Dendritic cell treated with granulocyte-macrophage colony-stimulating factor and Interleukin-4, amounts not matched to agents 40 ng/mL and 50 ng/mL, for 4 days (primary cell): Measurements from ENCODE around the gene TTLL4.

ENCODE experiments used
- H3K27ac Mint-ChIP-seq: one replicate; pipeline ENCODE4 v1.8.0; 2022; ENCODE audit warnings: mild to moderate bottlenecking, mixed read lengths
- H3K27me3 Mint-ChIP-seq: one replicate; pipeline ENCODE4 v1.8.0; 2022; ENCODE audit warnings: mild to moderate bottlenecking, mixed read lengths
- H3K36me3 Mint-ChIP-seq: one replicate; pipeline ENCODE4 v1.8.0; 2022; ENCODE audit warnings: low read depth, mixed read lengths
- H3K4me1 Mint-ChIP-seq: one replicate; pipeline ENCODE4 v1.8.0; 2022; ENCODE audit warnings: low read depth, mixed read lengths
- H3K4me3 Mint-ChIP-seq: one replicate; pipeline ENCODE4 v1.8.0; 2022; ENCODE audit warnings: mild to moderate bottlenecking, moderate library complexity, mixed read lengths
- H3K9me3 Mint-ChIP-seq: one replicate; pipeline ENCODE4 v1.8.0; 2022; ENCODE audit warnings: mixed read lengths
- intact Hi-C: fragments of 100-400 bp; cut with micrococcal nuclease; formaldehyde crosslinking; loops from one replicate; pipeline ENCODE4 v1.15.0; 2022

Gene TTLL4

DNA sequence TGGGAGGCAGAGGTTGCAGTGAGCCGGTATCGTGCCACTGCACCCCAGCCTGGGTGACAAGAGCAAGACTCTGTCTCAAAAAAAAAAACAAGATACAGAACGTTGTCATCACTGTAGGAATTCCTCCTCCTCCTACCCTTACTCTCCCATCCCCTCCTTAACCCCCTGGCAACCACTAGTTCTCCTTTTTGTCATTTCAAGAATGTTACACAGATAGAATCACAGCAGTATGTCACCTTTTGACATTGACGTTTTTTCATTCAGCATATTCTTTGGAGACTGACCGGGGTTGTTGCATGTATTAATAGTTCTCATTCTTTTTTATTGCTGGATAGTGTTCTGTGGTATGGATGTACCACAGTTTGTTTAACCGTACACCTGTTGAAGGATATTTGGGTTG, 32.4 kb downstream of the TTLL4 start:
- Mint-ChIP-seq H3K4me3 (no peak overlapping the region), H3K27me3 (peaks cover 2% of the 10 kb centered on the region), H3K36me3 (peaks cover 63% of the 10 kb centered on the region), H3K9me3 (no peaks in the 10 kb centered on the region), H3K27ac (peak overlapping the region; percentile 65), H3K4me1 (peaks cover 55% of the 10 kb centered on the region)
- intact Hi-C loops: no loop called here

DNA sequence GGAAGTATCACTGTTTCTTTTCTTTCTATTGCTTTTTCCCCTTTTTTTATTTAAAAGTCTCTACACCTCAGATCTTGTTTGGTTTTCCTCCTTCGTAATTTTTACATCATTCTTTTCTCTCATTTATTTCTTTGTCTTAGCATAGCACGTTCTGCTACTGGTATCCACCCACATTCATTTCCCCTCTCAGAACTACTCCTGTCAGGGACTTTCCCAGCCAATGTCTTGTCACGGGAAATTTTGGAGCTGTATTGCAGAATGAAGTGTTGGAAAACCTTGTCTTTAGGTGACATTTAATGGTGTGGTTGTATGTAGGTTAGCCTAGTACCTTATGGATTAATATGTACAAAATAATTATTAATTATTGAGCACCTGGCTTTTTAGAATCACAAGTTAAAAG, 34.0 kb downstream of the TTLL4 start:
- H3K27me3 Mint-ChIP-seq: peaks cover 2% of the 10 kb centered on the region
- peak overlapping the region; percentile 76 for H3K27ac Mint-ChIP-seq
- intact Hi-C loops: loop anchor here (2.0 kb wide), 1 partner anchor 34 kb away; the partner anchor contains the start of gene TTLL4
- no peaks in the 10 kb centered on the region for H3K9me3 Mint-ChIP-seq
- H3K4me3 Mint-ChIP-seq: peak overlapping the region; percentile 49
- H3K36me3 Mint-ChIP-seq: peaks cover 63% of the 10 kb centered on the region
- peaks cover 68% of the 10 kb centered on the region for H3K4me1 Mint-ChIP-seq

DNA sequence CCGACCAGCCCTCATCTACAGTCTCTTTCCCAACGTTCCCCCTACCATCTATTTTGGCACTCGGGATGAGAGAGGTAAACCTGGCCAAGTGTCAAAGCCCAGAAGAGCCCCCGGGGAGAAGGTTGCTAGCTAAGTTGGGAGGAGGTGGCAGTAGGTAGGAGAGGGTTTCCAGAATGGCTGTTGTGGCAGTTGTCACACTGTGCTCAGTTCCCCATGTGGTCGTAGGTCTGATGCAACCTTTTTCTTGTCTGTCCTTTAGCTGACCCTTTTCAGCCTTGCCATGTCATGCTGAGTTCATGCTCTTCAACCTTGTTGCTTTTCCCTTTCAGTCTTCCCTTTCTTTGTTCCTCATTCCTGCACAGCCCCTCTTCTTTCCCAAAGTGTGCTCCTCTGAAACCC, 34.5 kb downstream of the TTLL4 start:
- intact Hi-C loops: loop anchor here (2.0 kb wide), 1 partner anchor 34 kb away; the partner anchor contains the start of gene TTLL4
- peaks cover 63% of the 10 kb centered on the region for H3K4me1 Mint-ChIP-seq
- no peaks in the 10 kb centered on the region for H3K9me3 Mint-ChIP-seq
- H3K27ac Mint-ChIP-seq: peak overlapping the region; percentile 76
- H3K4me3 Mint-ChIP-seq: peak overlapping the region; percentile 17
- H3K36me3 Mint-ChIP-seq: peaks cover 63% of the 10 kb centered on the region
- H3K27me3 Mint-ChIP-seq: peaks cover 2% of the 10 kb centered on the region

DNA sequence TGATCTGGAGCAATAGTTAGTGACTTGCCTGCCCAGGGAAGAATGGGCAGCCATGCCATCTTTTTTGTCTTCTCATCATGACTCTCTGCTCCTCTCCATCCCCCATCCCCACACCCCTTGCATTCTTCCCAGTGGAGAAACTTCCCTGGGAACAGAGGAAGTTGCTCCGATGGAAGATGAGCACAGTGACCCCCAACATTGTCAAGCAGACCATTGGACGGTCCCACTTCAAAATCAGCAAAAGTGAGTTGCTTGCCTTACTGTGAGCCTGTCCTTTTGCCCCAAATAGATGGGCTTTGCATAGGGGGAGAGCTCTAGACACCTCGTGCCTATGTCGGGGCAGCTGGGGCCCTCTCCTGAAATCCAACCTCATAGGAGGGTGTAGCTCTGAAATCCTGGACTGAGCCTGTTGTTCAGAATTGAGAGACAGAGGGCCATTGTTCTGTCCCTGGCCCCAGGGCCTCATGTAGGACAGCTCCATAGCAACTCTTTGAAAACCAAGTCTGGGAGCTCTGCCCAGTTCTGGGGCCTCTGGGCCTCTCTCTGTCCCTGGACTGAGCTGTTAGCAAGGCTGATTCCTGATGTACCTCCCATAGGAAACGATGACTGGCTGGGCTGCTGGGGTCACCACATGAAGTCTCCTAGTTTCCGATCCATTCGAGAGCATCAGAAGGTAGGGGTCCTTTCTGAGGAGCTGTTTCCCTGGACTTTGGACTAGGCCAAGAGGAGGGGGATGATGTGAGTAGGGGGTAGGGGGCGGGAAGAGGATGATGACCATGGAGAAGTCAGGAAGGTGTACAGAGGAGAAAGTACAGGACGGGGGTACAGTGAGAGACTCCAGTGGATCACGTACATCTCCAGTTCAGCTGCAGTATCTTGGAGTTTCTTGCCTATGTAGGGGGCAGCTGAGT, 35.2 kb downstream of the TTLL4 start:
- intact Hi-C loops: loop anchor here (2.0 kb wide), 1 partner anchor 35 kb away; the partner anchor contains the start of gene TTLL4
- Mint-ChIP-seq H3K9me3 (no peaks in the 10 kb centered on the region), H3K36me3 (peaks cover 63% of the 10 kb centered on the region)

DNA sequence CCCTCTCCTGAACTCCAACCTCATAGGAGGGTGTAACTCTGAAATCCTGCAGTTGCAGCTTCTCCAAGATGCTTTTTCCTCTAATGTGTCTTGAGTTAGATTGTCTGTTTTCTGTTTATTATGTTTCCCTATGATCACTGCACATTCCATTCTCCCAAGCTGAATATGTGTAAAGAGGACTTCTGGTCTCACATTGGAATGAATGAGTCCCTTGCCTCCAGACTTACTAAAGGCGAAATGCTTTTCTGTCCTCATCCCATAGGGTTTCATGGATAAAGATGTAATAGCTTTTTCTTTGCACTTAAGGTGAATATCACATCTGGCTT, 35.8 kb downstream of the TTLL4 start:
- Mint-ChIP-seq H3K4me1 (peaks cover 63% of the 10 kb centered on the region), H3K9me3 (no peaks in the 10 kb centered on the region), H3K27me3 (peaks cover 2% of the 10 kb centered on the region), H3K4me3 (no peak overlapping the region), H3K36me3 (peaks cover 61% of the 10 kb centered on the region), H3K27ac (no peak overlapping the region)
- intact Hi-C loops: no loop called here

More for the DNA sequence above, 35.2 kb downstream of the TTLL4 start:
- H3K27ac Mint-ChIP-seq: peak overlapping the region; percentile 76
- no peak overlapping the region for H3K4me3 Mint-ChIP-seq
- peaks cover 63% of the 10 kb centered on the region for H3K4me1 Mint-ChIP-seq
- H3K27me3 Mint-ChIP-seq: peaks cover 2% of the 10 kb centered on the region

DNA sequence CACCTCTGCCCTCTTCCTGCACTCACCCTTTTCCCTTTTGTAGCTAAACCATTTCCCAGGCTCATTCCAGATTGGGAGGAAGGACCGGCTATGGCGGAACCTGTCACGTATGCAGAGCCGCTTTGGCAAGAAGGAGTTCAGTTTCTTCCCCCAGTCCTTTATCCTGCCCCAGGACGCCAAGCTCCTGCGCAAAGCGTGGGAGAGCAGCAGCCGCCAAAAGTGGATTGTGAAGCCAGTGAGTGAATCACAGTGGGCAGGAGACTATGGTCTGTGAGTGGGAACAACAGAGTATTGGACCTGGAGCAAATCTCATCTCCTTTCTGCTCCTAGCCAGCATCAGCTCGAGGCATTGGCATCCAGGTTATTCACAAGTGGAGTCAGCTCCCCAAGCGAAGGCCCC, 36.3 kb downstream of the TTLL4 start:
- Mint-ChIP-seq H3K4me3 (no peak overlapping the region), H3K4me1 (peaks cover 63% of the 10 kb centered on the region), H3K36me3 (peaks cover 64% of the 10 kb centered on the region), H3K27ac (no peak overlapping the region), H3K27me3 (peaks cover 2% of the 10 kb centered on the region), H3K9me3 (no peaks in the 10 kb centered on the region)
- intact Hi-C loops: no loop called here

DNA sequence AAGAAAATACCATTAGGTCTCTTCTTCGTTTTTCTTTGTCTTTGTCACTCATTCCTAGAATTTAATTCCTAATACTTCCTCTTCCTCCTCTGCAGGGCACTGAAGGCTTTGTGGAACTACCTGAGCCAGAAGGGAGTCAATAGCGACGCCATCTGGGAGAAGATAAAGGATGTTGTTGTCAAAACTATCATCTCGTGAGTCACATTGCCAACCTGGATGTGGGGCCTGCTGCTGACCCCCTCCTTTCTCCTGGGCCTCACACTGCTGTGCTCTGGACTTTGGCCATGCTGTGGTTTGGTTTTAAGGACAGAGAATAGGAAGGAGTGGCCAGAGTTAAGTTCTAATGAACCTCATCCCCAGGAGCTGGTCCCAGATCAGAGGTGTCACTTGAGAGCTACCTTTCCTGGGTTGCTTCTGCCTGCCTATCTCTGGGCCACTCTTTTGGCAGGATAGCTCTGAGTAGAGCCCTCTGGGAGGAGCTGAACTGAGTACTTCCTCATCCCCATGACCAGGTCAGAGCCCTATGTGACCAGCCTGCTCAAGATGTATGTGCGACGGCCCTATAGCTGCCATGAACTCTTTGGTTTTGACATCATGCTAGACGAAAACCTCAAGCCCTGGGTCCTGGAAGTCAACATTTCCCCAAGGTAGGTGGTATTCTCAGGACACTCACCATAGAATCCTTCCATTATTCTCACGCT, 38.3 kb downstream of the TTLL4 start:
- Mint-ChIP-seq H3K27me3 (peaks cover 2% of the 10 kb centered on the region), H3K27ac (no peak overlapping the region), H3K9me3 (no peaks in the 10 kb centered on the region), H3K4me1 (peaks cover 59% of the 10 kb centered on the region), H3K4me3 (no peak overlapping the region), H3K36me3 (peaks cover 84% of the 10 kb centered on the region)
- intact Hi-C loops: no loop called here

DNA sequence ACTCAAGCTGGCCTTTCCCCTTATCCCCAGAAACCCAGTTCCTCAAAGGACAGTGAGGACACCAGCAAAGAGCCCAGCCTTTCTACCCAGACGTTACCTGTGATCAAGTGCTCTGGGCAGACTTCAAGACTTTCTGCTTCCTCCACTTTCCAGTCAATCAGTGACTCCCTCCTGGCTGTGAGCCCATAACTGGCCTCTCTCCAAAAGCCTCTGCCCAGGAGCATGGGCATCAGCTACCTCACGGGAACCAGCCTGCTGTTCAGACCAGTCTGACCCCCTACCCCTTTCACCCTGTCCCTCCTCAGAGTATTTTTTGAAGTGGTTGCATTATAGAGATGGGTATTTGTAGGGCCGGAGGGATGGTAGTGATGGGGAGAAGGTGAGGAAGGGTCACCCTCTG, 43.6 kb downstream of the TTLL4 start:
- Mint-ChIP-seq H3K27ac (peak overlapping the region; percentile 40), H3K27me3 (no peaks in the 10 kb centered on the region)
- intact Hi-C loops: no loop called here

DNA sequence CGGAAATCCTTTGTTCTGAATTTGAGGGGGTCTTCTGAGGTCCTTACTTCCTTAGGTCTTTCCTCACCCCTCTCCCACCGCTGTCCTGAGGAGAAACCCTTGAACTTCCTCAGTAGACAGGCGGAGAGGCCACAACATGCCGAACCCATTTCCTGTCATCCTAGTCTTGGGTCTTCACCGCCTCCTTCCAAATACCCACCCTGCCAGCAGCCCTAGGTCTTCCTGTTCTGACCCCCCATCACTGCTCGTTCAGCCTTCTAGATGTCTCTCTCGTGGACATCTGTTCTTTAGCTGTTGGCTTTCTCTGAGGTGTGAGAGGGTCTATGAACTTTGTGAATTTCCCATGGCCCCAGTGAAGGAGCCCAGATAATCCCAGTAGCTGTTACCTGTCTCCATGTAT, 44.1 kb downstream of the TTLL4 start:
- Mint-ChIP-seq H3K27ac (peak overlapping the region; percentile 40), H3K36me3 (peaks cover 77% of the 10 kb centered on the region), H3K4me3 (no peak overlapping the region), H3K4me1 (peaks cover 28% of the 10 kb centered on the region), H3K27me3 (no peaks in the 10 kb centered on the region), H3K9me3 (no peaks in the 10 kb centered on the region)
- intact Hi-C loops: no loop called here

More for the DNA sequence above, 43.6 kb downstream of the TTLL4 start:
- peaks cover 29% of the 10 kb centered on the region for H3K4me1 Mint-ChIP-seq
- H3K9me3 Mint-ChIP-seq: no peaks in the 10 kb centered on the region
- H3K4me3 Mint-ChIP-seq: no peak overlapping the region
- peaks cover 83% of the 10 kb centered on the region for H3K36me3 Mint-ChIP-seq

DNA sequence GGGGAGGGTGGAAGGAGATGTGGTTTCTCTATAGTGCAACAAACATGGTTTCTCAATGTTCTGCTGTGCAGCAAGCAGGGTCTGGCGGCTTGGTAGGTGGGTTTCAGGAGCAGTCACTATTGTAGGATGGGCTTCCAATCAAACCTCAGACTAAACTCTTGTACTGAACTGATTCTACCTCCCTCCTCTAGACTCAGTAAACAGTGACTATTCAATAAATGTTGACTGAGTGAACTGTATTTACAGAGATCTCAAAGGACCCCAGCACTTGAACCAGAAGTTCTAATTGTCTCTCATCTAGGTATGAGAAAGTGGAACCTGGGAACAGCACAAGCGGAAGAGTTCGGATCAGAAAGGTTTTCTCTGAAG, 44.5 kb downstream of the TTLL4 start:
- peaks cover 73% of the 10 kb centered on the region for H3K36me3 Mint-ChIP-seq
- no peaks in the 10 kb centered on the region for H3K27me3 Mint-ChIP-seq
- peaks cover 28% of the 10 kb centered on the region for H3K4me1 Mint-ChIP-seq
- no peaks in the 10 kb centered on the region for H3K9me3 Mint-ChIP-seq
- H3K27ac Mint-ChIP-seq: peak overlapping the region; percentile 40
- intact Hi-C loops: no loop called here
- no peak overlapping the region for H3K4me3 Mint-ChIP-seq

DNA sequence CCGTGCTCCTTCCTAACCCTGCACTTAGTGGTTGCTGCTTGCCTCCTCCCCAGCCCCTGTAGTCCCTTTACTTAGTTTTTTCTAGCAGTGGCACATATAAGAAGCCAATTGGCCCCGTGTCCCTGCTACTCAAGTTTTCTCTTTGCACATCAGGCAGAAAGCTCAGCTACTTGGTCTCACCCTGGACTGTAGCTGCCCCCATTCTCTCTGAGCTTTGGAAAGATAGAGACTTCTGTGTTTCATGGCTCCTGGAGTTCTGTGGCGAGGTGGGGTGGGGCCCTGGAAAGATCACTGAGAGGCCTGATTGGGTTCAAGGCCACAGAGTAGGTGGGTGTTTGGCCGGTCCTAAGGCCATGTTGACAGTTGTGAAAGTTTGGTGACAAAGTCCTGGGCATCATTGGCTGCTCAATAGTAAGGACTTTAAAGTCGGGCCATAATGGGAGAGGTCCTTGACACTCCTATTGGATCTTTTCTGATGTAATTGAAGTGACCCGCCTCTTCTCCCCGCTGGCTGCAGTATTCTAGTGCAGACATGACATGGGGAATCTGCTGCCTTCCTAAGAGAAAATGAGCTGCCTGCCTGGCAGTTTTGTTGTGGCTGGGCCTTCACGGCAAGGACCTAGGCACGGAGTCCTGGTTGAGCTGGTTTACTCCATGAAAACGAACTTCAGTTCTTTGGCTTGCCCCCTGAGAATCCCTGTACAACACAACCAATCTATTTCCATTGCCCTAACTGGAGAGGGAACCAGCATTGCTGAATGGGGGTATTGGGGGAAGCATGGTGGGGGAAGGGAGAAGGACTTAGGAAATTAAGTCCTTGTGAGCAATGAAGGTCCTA, 45.2 kb downstream of the TTLL4 start:
- intact Hi-C loops: no loop called here
- no peaks in the 10 kb centered on the region for H3K9me3 Mint-ChIP-seq
- no peak overlapping the region for H3K27ac Mint-ChIP-seq

DNA sequence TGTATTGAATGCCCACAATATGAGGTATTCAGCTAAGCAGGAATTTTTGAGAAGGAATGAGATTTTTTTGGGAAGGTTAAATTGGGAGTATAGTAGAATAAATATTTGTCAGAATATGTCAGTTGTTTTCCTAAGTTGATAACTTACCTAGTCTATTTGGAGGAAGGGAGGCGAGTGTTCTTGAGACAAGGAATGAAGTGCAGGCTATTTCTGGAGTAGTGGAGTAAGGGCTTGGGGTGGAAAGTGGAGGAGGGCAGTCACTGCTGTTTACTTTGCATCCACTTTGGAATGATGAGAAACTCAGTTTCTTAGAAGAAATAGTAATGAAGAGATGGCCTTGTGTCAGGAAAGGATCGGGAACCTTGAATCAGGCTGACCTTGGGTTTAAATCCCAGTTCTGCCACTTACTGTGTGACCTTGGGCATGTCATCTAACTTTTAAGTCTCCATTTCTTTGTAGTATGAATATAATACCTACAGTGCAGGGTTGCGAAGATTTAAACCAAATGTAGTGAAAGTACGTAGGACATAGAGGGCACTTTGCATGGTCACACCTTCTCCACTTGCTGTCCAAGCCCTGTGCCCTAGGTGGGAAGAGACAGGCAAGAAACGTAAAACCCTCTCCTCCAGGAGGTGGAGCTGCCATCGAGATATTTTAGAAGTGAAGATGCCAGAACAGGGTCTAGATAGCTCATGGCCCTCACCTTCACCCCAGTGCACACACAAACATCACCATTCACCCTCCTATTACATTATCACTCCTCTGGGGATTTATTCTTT, 46.2 kb downstream of the TTLL4 start:
- H3K4me3 Mint-ChIP-seq: no peak overlapping the region
- H3K9me3 Mint-ChIP-seq: no peaks in the 10 kb centered on the region
- H3K27me3 Mint-ChIP-seq: no peaks in the 10 kb centered on the region
- intact Hi-C loops: no loop called here
- H3K36me3 Mint-ChIP-seq: peaks cover 59% of the 10 kb centered on the region
- H3K4me1 Mint-ChIP-seq: peaks cover 28% of the 10 kb centered on the region
- H3K27ac Mint-ChIP-seq: no peak overlapping the region

More for the DNA sequence above, 45.2 kb downstream of the TTLL4 start:
- Mint-ChIP-seq H3K4me3 (no peak overlapping the region), H3K27me3 (no peaks in the 10 kb centered on the region), H3K4me1 (peaks cover 28% of the 10 kb centered on the region), H3K36me3 (peaks cover 67% of the 10 kb centered on the region)

DNA sequence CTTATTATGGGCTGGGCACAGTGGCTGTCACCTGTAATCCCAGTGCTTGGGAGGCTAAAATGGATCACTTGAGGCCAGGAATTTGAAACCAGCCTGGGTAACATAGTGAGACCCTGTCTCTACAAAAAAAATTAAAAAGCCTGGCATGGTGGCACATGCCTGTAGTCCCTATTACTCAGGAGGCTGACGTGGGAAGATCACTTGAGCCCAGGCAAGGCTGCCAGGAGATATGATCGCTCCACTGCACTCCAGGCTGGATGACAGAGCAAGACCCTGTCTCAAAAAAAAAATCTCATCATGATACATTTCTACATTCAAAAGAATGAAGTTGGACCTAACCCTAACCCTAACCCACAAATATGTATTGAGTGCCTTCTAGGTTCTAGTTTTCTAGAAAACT, 51.2 kb downstream of the TTLL4 start:
- Mint-ChIP-seq H3K27me3 (no peaks in the 10 kb centered on the region), H3K36me3 (peaks cover 9% of the 10 kb centered on the region), H3K4me3 (no peak overlapping the region), H3K4me1 (peaks cover 11% of the 10 kb centered on the region), H3K27ac (no peak overlapping the region), H3K9me3 (no peaks in the 10 kb centered on the region)
- intact Hi-C loops: no loop called here
